ENCODE data around the gene FAM193A.

Gene FAM193A

GRCh38 chr4:2497931-2498330, 38.5 kb upstream of the FAM193A start:
- Histone ChIP-seq H3K4me2 (ENCODE audit: low read length, poor library complexity, severe bottlenecking) (no peak overlapping the region), H3K4me1 (ENCODE audit: control insufficient read depth, insufficient read depth, low read depth, low read length) (no peaks in the 10 kb centered on the region), H3K4me3 (ENCODE audit: insufficient read depth in 1 of 2, low read depth in 1 of 2, low read length in 2 of 2) (no peak overlapping the region), H4K91ac (ENCODE audit: low read length) (no peak overlapping the region), H2AK5ac (ENCODE audit: low read length, severe bottlenecking) (no peak overlapping the region), H3K36me3 (ENCODE audit: control insufficient read depth in 1 of 2, insufficient read depth in 2 of 2, low read depth in 1 of 2, low read length in 2 of 2) (peaks cover 59 to 75% of the 10 kb centered on the region in 2 experiments), H2BK5ac (ENCODE audit: low read depth, low read length, poor library complexity, severe bottlenecking) (no peak overlapping the region), H2BK15ac (ENCODE audit: low read depth, poor library complexity, severe bottlenecking) (no peak overlapping the region), H3K4ac (ENCODE audit: low read depth in 1 of 2, low read length in 2 of 2) (no peak overlapping the region), H3K14ac (ENCODE audit: low read length in 2 of 2) (no peak overlapping the region), H3K79me1 (replicated peaks; ENCODE audit: low read length, poor library complexity, severe bottlenecking) (peaks cover 32% of the 10 kb centered on the region), H3K9me3 (ENCODE audit: control insufficient read depth, low read length) (no peaks in the 10 kb centered on the region), H2AFZ (ENCODE audit: low read depth, low read length) (no peak overlapping the region), H3K27ac (ENCODE audit: low read length, poor library complexity, severe bottlenecking) (no peak overlapping the region), H2BK12ac (ENCODE audit: low read length in 2 of 2) (no peak overlapping the region), H3K27me3 (ENCODE audit: control insufficient read depth in 1 of 2, insufficient read depth in 1 of 2, low read length in 2 of 2) (no peaks in the 10 kb centered on the region), H2BK120ac (ENCODE audit: low read depth, low read length) (no peak overlapping the region), H3K23ac (ENCODE audit: low read length in 2 of 2) (no peak overlapping the region), H3K18ac (ENCODE audit: low read depth in 1 of 2, low read length in 2 of 2) (no peak overlapping the region), H4K8ac (ENCODE audit: low read length) (no peak overlapping the region), H3K9ac (ENCODE audit: low read length) (no peak overlapping the region)
- WGBS = 97% methylated on average over 9 of the region's 9 CpGs
- DNase-seq = no peak

- H2AK5ac ChIP-seq (ENCODE audit: low read length, severe bottlenecking) = no peak overlapping the region
- H3K4me3 ChIP-seq (ENCODE audit: insufficient read depth in 1 of 2, low read depth in 1 of 2, low read length in 2 of 2) = no peak overlapping the region
- H3K79me1 ChIP-seq (replicated peaks; ENCODE audit: low read length, poor library complexity, severe bottlenecking) = peaks cover 35% of the 10 kb centered on the region
- H2AFZ ChIP-seq (ENCODE audit: low read depth, low read length) = no peak overlapping the region
- H3K4me2 ChIP-seq (ENCODE audit: low read length, poor library complexity, severe bottlenecking) = no peak overlapping the region
- no peak for DNase-seq
- H3K9me3 ChIP-seq (ENCODE audit: control insufficient read depth, low read length) = no peaks in the 10 kb centered on the region
- no peak overlapping the region for H4K91ac ChIP-seq (ENCODE audit: low read length)
- 98% methylated on average over 2 of the region's 2 CpGs for WGBS
- no peak overlapping the region for H3K27ac ChIP-seq (ENCODE audit: low read length, poor library complexity, severe bottlenecking)
- H3K14ac ChIP-seq (ENCODE audit: low read length in 2 of 2) = no peak overlapping the region
- H4K8ac ChIP-seq (ENCODE audit: low read length) = no peak overlapping the region
- no peak overlapping the region for H2BK5ac ChIP-seq (ENCODE audit: low read depth, low read length, poor library complexity, severe bottlenecking)
- H3K9ac ChIP-seq (ENCODE audit: low read length) = no peak overlapping the region
- no peaks in the 10 kb centered on the region for H3K27me3 ChIP-seq (ENCODE audit: control insufficient read depth in 1 of 2, insufficient read depth in 1 of 2, low read length in 2 of 2)
- peaks cover 51 to 79% of the 10 kb centered on the region in 2 experiments for H3K36me3 ChIP-seq (ENCODE audit: control insufficient read depth in 1 of 2, insufficient read depth in 2 of 2, low read depth in 1 of 2, low read length in 2 of 2)
- H2BK15ac ChIP-seq (ENCODE audit: low read depth, poor library complexity, severe bottlenecking) = no peak overlapping the region
- H3K23ac ChIP-seq (ENCODE audit: low read length in 2 of 2) = no peak overlapping the region
- H3K18ac ChIP-seq (ENCODE audit: low read depth in 1 of 2, low read length in 2 of 2) = no peak overlapping the region
- H2BK120ac ChIP-seq (ENCODE audit: low read depth, low read length) = no peak overlapping the region
- H2BK12ac ChIP-seq (ENCODE audit: low read length in 2 of 2) = no peak overlapping the region
- no peak overlapping the region for H3K4ac ChIP-seq (ENCODE audit: low read depth in 1 of 2, low read length in 2 of 2)
- no peaks in the 10 kb centered on the region for H3K4me1 ChIP-seq (ENCODE audit: control insufficient read depth, insufficient read depth, low read depth, low read length)
Measured at GRCh38 chr4:2500547-2500946, 35.9 kb upstream of the FAM193A start.

GRCh38 chr4:2501034-2501594, 35.3 kb upstream of the FAM193A start:
- Histone ChIP-seq H4K91ac (ENCODE audit: low read length) (no peak overlapping the region), H3K27ac (ENCODE audit: low read length, poor library complexity, severe bottlenecking) (no peak overlapping the region), H2BK5ac (ENCODE audit: low read depth, low read length, poor library complexity, severe bottlenecking) (no peak overlapping the region), H4K8ac (ENCODE audit: low read length) (no peak overlapping the region), H2BK15ac (ENCODE audit: low read depth, poor library complexity, severe bottlenecking) (no peak overlapping the region), H3K4me3 (ENCODE audit: insufficient read depth in 1 of 2, low read depth in 1 of 2, low read length in 2 of 2) (no peak overlapping the region), H3K27me3 (ENCODE audit: control insufficient read depth in 1 of 2, insufficient read depth in 1 of 2, low read length in 2 of 2) (no peaks in the 10 kb centered on the region), H2AFZ (ENCODE audit: low read depth, low read length) (no peak overlapping the region), H3K79me1 (replicated peaks; ENCODE audit: low read length, poor library complexity, severe bottlenecking) (peaks cover 35% of the 10 kb centered on the region), H3K18ac (ENCODE audit: low read depth in 1 of 2, low read length in 2 of 2) (no peak overlapping the region), H3K23ac (ENCODE audit: low read length in 2 of 2) (no peak overlapping the region), H2AK5ac (ENCODE audit: low read length, severe bottlenecking) (no peak overlapping the region), H2BK120ac (ENCODE audit: low read depth, low read length) (no peak overlapping the region), H3K14ac (ENCODE audit: low read length in 2 of 2) (no peak overlapping the region), H3K9me3 (ENCODE audit: control insufficient read depth, low read length) (no peaks in the 10 kb centered on the region), H3K4me2 (ENCODE audit: low read length, poor library complexity, severe bottlenecking) (no peak overlapping the region), H3K4me1 (ENCODE audit: control insufficient read depth, insufficient read depth, low read depth, low read length) (no peaks in the 10 kb centered on the region), H3K4ac (ENCODE audit: low read depth in 1 of 2, low read length in 2 of 2) (no peak overlapping the region), H3K9ac (ENCODE audit: low read length) (no peak overlapping the region), H3K36me3 (ENCODE audit: control insufficient read depth in 1 of 2, insufficient read depth in 2 of 2, low read depth in 1 of 2, low read length in 2 of 2) (peaks cover 50 to 80% of the 10 kb centered on the region in 2 experiments), H2BK12ac (ENCODE audit: low read length in 2 of 2) (no peak overlapping the region)
- WGBS = 98% methylated on average over 7 of the region's 7 CpGs
- no peak for DNase-seq

GRCh38 chr4:2503809-2504208, 32.6 kb upstream of the FAM193A start:
- Histone ChIP-seq H3K36me3 (ENCODE audit: control insufficient read depth in 1 of 2, insufficient read depth in 2 of 2, low read depth in 1 of 2, low read length in 2 of 2) (peaks cover 38 to 74% of the 10 kb centered on the region in 2 experiments), H2BK5ac (ENCODE audit: low read depth, low read length, poor library complexity, severe bottlenecking) (no peak overlapping the region), H3K4ac (ENCODE audit: low read depth in 1 of 2, low read length in 2 of 2) (no peak overlapping the region), H3K9ac (ENCODE audit: low read length) (no peak overlapping the region), H4K91ac (ENCODE audit: low read length) (no peak overlapping the region), H3K9me3 (ENCODE audit: control insufficient read depth, low read length) (no peaks in the 10 kb centered on the region), H3K4me2 (ENCODE audit: low read length, poor library complexity, severe bottlenecking) (no peak overlapping the region), H3K4me1 (ENCODE audit: control insufficient read depth, insufficient read depth, low read depth, low read length) (peaks cover 4% of the 10 kb centered on the region), H2BK120ac (ENCODE audit: low read depth, low read length) (no peak overlapping the region), H2AFZ (ENCODE audit: low read depth, low read length) (no peak overlapping the region), H4K8ac (ENCODE audit: low read length) (no peak overlapping the region), H2BK15ac (ENCODE audit: low read depth, poor library complexity, severe bottlenecking) (no peak overlapping the region), H3K27me3 (ENCODE audit: control insufficient read depth in 1 of 2, insufficient read depth in 1 of 2, low read length in 2 of 2) (no peaks in the 10 kb centered on the region), H2BK12ac (ENCODE audit: low read length in 2 of 2) (no peak overlapping the region), H3K4me3 (ENCODE audit: insufficient read depth in 1 of 2, low read depth in 1 of 2, low read length in 2 of 2) (no peak overlapping the region), H3K79me1 (replicated peaks; ENCODE audit: low read length, poor library complexity, severe bottlenecking) (peaks cover 29% of the 10 kb centered on the region), H3K18ac (ENCODE audit: low read depth in 1 of 2, low read length in 2 of 2) (no peak overlapping the region), H3K27ac (ENCODE audit: low read length, poor library complexity, severe bottlenecking) (no peak overlapping the region), H3K14ac (ENCODE audit: low read length in 2 of 2) (no peak overlapping the region), H2AK5ac (ENCODE audit: low read length, severe bottlenecking) (no peak overlapping the region), H3K23ac (ENCODE audit: low read length in 2 of 2) (no peak overlapping the region)
- 97% methylated on average over 5 of the region's 5 CpGs for WGBS
- no peak for DNase-seq
